GM23248 (cell line): ENCODE results near the gene FREM1. TPM values are rescaled to one million over a fixed set of nuclear protein-coding genes. Genes with fewer than 3 reads are reported as not detected.

Experiments
- DNase-seq: peaks from one replicate; pipeline ENCODE4 v3.0.0-alpha.2; 2015
- H2AFZ ChIP-seq: fragments of 200-600 bp; sonication (generic); 2 replicates; pipeline ENCODE4 v1.6.1; 2016; ENCODE audit warnings: antibody characterized with exemption
- H3F3A ChIP-seq: fragments of 200-600 bp; sonication (generic); 2 replicates; pipeline ENCODE4 v1.6.1; 2016; ENCODE audit warnings: mild to moderate bottlenecking, antibody characterized with exemption, mixed run types; ENCODE audit not compliant: insufficient read depth
- H3K27ac ChIP-seq: fragments of 200-600 bp; sonication (generic); 2 replicates; pipeline ENCODE4 v1.5.1; 2016; ENCODE audit warnings: mild to moderate bottlenecking
- H3K27me3 ChIP-seq: fragments of 200-600 bp; sonication (generic); replicated peaks from 2 replicates; pipeline ENCODE4 v1.6.1; 2016; ENCODE audit warnings: mild to moderate bottlenecking; ENCODE audit not compliant: insufficient read depth
- H3K36me3 ChIP-seq: fragments of 200-600 bp; sonication (generic); 2 replicates; pipeline ENCODE4 v1.6.1; 2016; ENCODE audit warnings: low read depth, mild to moderate bottlenecking
- H3K4me1 ChIP-seq: fragments of 200-600 bp; sonication (generic); 2 replicates; pipeline ENCODE4 v1.6.1; 2016; ENCODE audit warnings: mild to moderate bottlenecking; ENCODE audit not compliant: insufficient read depth
- H3K4me2 ChIP-seq: fragments of 200-600 bp; sonication (generic); one replicate; pipeline ENCODE4 v1.6.1; 2016; ENCODE audit warnings: mild to moderate bottlenecking; ENCODE audit not compliant: unreplicated experiment
- H3K4me3 ChIP-seq: fragments of 200-600 bp; sonication (generic); 2 replicates; pipeline ENCODE4 v1.5.1; 2016; ENCODE audit warnings: mild to moderate bottlenecking
- H3K79me2 ChIP-seq: fragments of 200-600 bp; sonication (generic); 2 replicates; pipeline ENCODE4 v1.6.1; 2016; ENCODE audit warnings: mild to moderate bottlenecking; ENCODE audit not compliant: insufficient read depth
- H3K9ac ChIP-seq: fragments of 200-600 bp; sonication (generic); 2 replicates; pipeline ENCODE4 v1.6.1; 2016; ENCODE audit warnings: mild to moderate bottlenecking
- H3K9me2 ChIP-seq: fragments of 200-600 bp; sonication (generic); 2 replicates; pipeline ENCODE4 v1.6.1; 2016; ENCODE audit warnings: mixed run types, mild to moderate bottlenecking, moderate library complexity; ENCODE audit not compliant: insufficient read depth
- H3K9me3 ChIP-seq: fragments of 200-600 bp; sonication (generic); one replicate; pipeline ENCODE4 v1.6.1; 2017; ENCODE audit warnings: low read depth
- H4K20me1 ChIP-seq: fragments of 200-600 bp; sonication (generic); 2 replicates; pipeline ENCODE4 v1.6.0; 2016; ENCODE audit not compliant: insufficient read depth
- EZH2 ChIP-seq: fragments of 200-600 bp; sonication (generic); IDR thresholded peaks from 2 replicates; pipeline ENCODE4 v1.6.1; 2018; ENCODE audit warnings: antibody characterized with exemption, mild to moderate bottlenecking; ENCODE audit not compliant: insufficient read depth, poor library complexity, severe bottlenecking
- EZH2phosphoT487 ChIP-seq: fragments of 200-600 bp; sonication (generic); IDR thresholded peaks from 2 replicates; pipeline ENCODE4 v1.6.1; 2018; ENCODE audit warnings: antibody characterized with exemption, moderate library complexity, mild to moderate bottlenecking, low read depth; ENCODE audit not compliant: insufficient read depth
- WGBS, 2 experiments: methylation state at CpG; one replicate each; pipeline ENCODE4 v1.1.6; 2015 to 2017; ENCODE audit warnings: low lambda C conversion rate in 2 of 2, low coverage in 1 of 2; ENCODE audit errors: missing lambda C conversion rate in 2 of 2; 5-methylcytosine and 5-hydroxymethylcytosine counted together
- in situ Hi-C: fragments of 300-500 bp; cut with MboI; formaldehyde crosslinking; loops from 2 replicates; pipeline ENCODE4 v1.15.0; 2020
- polyA plus RNA-seq: library from polyadenylated mRNA; unstranded; fragments of >200 nt; fragmentation: Nextera tagmentation; extraction: Ambion mirVana; gene quantifications from 2 replicates; pipeline ENCODE4 v1.2.1, GENCODE V29; 2016
- total RNA-seq: library from RNA; depleted of rRNA; stranded (reverse); fragments of >200 nt; shearing (Covaris generic); gene quantifications from 2 replicates; pipeline ENCODE4 v1.2.3, GENCODE V29; 2014

FREM1 gene
- total and polyA plus RNA-seq, 2 experiments from 2014 or later: 0.11 to 0.31 TPM

DNA sequence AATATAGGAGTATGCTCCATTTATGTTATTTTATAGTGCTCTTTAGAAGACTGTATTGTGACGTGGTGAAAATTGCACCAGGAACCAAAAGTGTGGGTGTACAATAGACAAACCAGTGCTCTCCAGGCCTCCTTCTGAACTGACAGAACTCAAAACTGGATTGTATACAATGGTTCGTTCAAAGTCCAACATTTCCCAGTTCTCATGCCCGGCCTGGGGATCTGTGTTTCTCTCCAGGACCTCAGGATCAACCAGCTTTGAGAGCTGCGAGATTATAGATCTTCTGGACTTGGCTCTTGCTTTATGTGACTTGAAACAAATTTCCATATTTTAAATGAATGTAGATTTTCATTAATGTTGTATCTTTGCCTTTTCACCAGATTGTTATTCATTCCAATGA lies 126.9 kb downstream of the FREM1 start:
- H4K20me1 ChIP-seq: no peaks in the 10 kb centered on the region
- H3K9me2 ChIP-seq: no peaks in the 10 kb centered on the region
- no peaks in the 10 kb centered on the region for H3K27me3 ChIP-seq
- no peaks in the 10 kb centered on the region for H3K4me1 ChIP-seq
- no peak overlapping the region for H3K9ac ChIP-seq
- H3F3A ChIP-seq: no peaks in the 10 kb centered on the region
- no peak overlapping the region for H3K4me3 ChIP-seq
- DNase-seq: no peak
- H3K9me3 ChIP-seq: no peaks in the 10 kb centered on the region
- H3K4me2 ChIP-seq: no peak overlapping the region
- WGBS, 2 experiments: 52 to 62% methylated on average over 4 of the region's 4 CpGs
- no peak overlapping the region for H3K27ac ChIP-seq
- no peaks in the 10 kb centered on the region for H3K36me3 ChIP-seq
- no peak overlapping the region for H2AFZ ChIP-seq
- no peak for TF ChIP-seq EZH2
- in situ Hi-C loops: no loop called here
- no peaks in the 10 kb centered on the region for H3K79me2 ChIP-seq

DNA sequence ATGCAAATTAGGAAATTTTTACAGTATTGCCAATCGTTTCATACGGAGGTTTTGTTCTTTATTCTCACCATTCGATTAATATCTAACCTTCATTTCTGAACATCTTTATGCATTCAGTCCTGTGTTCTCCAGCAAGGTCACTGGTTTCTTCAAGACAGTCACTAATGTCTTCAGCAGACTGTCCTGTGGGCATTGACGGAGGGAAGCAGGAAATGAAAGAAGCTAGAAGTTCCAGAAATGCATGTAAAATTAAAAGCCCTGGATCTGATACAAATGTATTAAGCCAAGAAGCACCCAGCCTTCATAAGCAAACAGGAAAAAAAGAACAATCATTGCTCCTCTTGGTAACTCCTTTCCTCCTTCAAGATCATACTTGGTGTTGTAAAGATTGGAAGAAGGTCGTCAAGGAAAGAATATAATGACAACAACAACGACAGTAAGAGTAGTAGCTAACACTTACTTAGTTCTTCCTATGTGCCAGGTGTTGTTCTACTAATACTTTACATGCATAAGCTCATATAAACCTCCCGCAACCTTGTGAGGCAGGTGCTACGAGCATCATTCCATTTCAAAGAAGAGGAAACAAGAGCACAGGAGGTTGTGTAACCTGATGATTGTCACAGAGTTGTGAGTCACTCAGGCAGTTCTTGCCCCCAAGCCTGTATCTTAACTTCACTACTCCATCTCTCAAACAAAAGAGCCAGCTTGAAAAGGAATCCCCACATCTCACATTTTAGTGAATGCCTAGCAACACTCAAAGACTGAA lies 127.8 kb downstream of the FREM1 start:
- no peaks in the 10 kb centered on the region for H4K20me1 ChIP-seq
- no peaks in the 10 kb centered on the region for H3K27me3 ChIP-seq
- 85 to 90% methylated on average over 8 of the region's 8 CpGs for WGBS, 2 experiments
- H3K9me3 ChIP-seq: no peaks in the 10 kb centered on the region
- H3K36me3 ChIP-seq: no peaks in the 10 kb centered on the region
- no peaks in the 10 kb centered on the region for H3F3A ChIP-seq
- H3K79me2 ChIP-seq: no peaks in the 10 kb centered on the region
- no peaks in the 10 kb centered on the region for H3K9me2 ChIP-seq
- no peak overlapping the region for H3K4me2 ChIP-seq
- in situ Hi-C loops: no loop called here
- TF ChIP-seq EZH2phosphoT487 (no peak), EZH2 (no peak)
- H3K27ac ChIP-seq: no peak overlapping the region
- DNase-seq: no peak
- H3K9ac ChIP-seq: no peak overlapping the region
- H3K4me3 ChIP-seq: no peak overlapping the region
- no peak overlapping the region for H2AFZ ChIP-seq
- H3K4me1 ChIP-seq: no peaks in the 10 kb centered on the region

DNA sequence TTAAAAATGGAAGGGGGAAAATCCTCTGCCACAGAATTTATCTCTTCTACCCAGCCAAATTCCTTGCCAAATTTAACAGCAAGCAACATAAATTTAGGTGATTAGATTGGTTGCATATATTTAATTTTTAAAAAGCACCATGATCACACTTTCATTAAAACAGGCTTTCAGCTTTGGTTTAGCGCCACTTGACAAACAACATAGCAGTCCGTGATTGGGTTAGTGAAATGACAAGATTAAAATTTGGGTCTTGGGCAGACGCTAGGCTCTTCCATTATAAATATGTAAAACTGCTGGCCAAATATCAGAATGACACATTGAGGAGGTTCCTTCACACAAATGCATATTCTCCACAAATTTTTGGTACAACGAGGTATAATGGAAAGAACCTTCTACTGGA lies 129.5 kb downstream of the FREM1 start:
- Histone ChIP-seq H3K4me3 (no peak overlapping the region), H3F3A (no peaks in the 10 kb centered on the region), H3K9me3 (no peaks in the 10 kb centered on the region), H3K79me2 (no peaks in the 10 kb centered on the region), H3K27ac (no peak overlapping the region), H3K27me3 (no peaks in the 10 kb centered on the region), H3K4me1 (no peaks in the 10 kb centered on the region), H3K9ac (no peak overlapping the region), H4K20me1 (no peaks in the 10 kb centered on the region), H2AFZ (no peak overlapping the region), H3K36me3 (no peaks in the 10 kb centered on the region), H3K4me2 (no peak overlapping the region), H3K9me2 (no peaks in the 10 kb centered on the region)
- TF ChIP-seq EZH2phosphoT487 (no peak), EZH2 (no peak)
- 76 to 79% methylated on average over 4 of the region's 4 CpGs for WGBS, 2 experiments
- in situ Hi-C loops: no loop called here
- no peak for DNase-seq

DNA sequence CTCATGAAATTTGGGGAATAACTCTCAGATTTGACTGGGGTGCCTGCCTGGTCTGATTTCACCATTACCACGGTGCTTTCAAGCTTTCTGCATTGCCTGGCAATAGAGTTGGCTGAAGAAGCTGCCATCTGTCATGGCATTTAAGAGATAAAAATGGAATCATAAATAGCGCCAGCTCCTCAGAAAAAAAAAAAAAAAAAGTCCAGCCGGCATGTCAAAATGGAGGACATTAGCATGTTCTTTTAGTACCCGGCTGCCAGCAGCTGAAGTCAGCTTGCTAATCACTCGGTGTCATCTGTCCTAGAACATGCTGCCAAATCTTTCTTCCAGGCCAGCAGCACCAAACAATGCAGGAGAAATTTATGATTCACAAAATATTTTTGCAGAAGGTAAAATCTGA lies 130.0 kb downstream of the FREM1 start:
- no peaks in the 10 kb centered on the region for H3K36me3 ChIP-seq
- H3F3A ChIP-seq: no peaks in the 10 kb centered on the region
- no peak overlapping the region for H3K4me2 ChIP-seq
- H3K4me1 ChIP-seq: no peaks in the 10 kb centered on the region
- H3K27me3 ChIP-seq: no peaks in the 10 kb centered on the region
- no peaks in the 10 kb centered on the region for H3K79me2 ChIP-seq
- in situ Hi-C loops: no loop called here
- TF ChIP-seq EZH2phosphoT487: no peak
- TF ChIP-seq EZH2: no peak
- no peaks in the 10 kb centered on the region for H4K20me1 ChIP-seq
- 3 to 6% methylated on average over 5 of the region's 5 CpGs for WGBS, 2 experiments
- H3K9ac ChIP-seq: no peak overlapping the region
- H3K4me3 ChIP-seq: no peak overlapping the region
- DNase-seq: no peak
- no peak overlapping the region for H2AFZ ChIP-seq
- H3K9me2 ChIP-seq: no peaks in the 10 kb centered on the region
- H3K9me3 ChIP-seq: no peaks in the 10 kb centered on the region
- no peak overlapping the region for H3K27ac ChIP-seq

DNA sequence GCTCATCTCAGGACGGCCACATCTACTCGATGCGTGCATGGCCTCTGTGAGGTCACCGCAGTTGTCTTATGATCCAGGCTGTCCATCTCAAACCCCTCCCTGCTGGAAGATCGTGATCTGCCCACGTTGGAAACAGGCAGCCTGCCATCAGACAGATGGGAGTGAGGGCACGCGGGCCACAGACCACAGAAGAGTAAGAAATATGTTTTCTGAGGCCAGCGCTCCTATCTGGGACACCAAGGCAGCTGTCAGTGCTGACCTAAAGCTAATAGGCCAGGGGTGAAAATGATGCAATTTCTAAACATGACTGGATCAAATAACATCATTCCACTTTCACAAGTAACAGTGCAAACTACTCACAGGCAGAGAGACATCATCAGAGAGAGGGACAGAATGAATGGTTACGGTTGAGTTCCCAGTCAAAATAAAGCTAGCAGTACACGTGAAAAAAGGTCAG lies 130.6 kb downstream of the FREM1 start:
- no peaks in the 10 kb centered on the region for H3K9me2 ChIP-seq
- DNase-seq: no peak
- H3K4me1 ChIP-seq: no peaks in the 10 kb centered on the region
- 82 to 83% methylated on average over 11 of the region's 11 CpGs for WGBS, 2 experiments
- no peaks in the 10 kb centered on the region for H4K20me1 ChIP-seq
- no peaks in the 10 kb centered on the region for H3K36me3 ChIP-seq
- H3K79me2 ChIP-seq: no peaks in the 10 kb centered on the region
- H2AFZ ChIP-seq: no peak overlapping the region
- no peak overlapping the region for H3K4me3 ChIP-seq
- no peak overlapping the region for H3K4me2 ChIP-seq
- no peaks in the 10 kb centered on the region for H3F3A ChIP-seq
- H3K9me3 ChIP-seq: no peaks in the 10 kb centered on the region
- no peak overlapping the region for H3K9ac ChIP-seq
- H3K27me3 ChIP-seq: no peaks in the 10 kb centered on the region
- in situ Hi-C loops: no loop called here
- TF ChIP-seq EZH2phosphoT487: no peak
- no peak for TF ChIP-seq EZH2
- H3K27ac ChIP-seq: no peak overlapping the region
